Osteoblast (primary cell): ENCODE data around the gene SNX22. TPM values are rescaled to one million over a fixed set of nuclear protein-coding genes. Genes with fewer than 3 reads are reported as not detected.

Experiments
- DNase-seq: peaks from one replicate; pipeline ENCODE4 v3.0.0; 2011; ENCODE audit warnings: low spot score, mixed read lengths; ENCODE audit not compliant: insufficient read length; ENCODE audit errors: missing footprints
- H2AFZ ChIP-seq: 2 replicates; pipeline ENCODE4 v1.6.0; 2011; ENCODE audit warnings: mild to moderate bottlenecking, low read length
- H3K27ac ChIP-seq: 2 replicates; pipeline ENCODE4 v1.5.1; 2011; ENCODE audit warnings: mild to moderate bottlenecking, low read depth, low read length, moderate library complexity
- H3K27me3 ChIP-seq: 2 replicates; pipeline ENCODE4 v1.6.0; 2012; ENCODE audit warnings: mild to moderate bottlenecking, control low read depth, inconsistent platforms, low read length, moderate library complexity; ENCODE audit not compliant: insufficient read depth
- H3K36me3 ChIP-seq: 2 replicates; pipeline ENCODE4 v1.5.1; 2011; ENCODE audit warnings: mild to moderate bottlenecking, low read length, control low read depth, moderate library complexity; ENCODE audit not compliant: insufficient read depth
- H3K4me1 ChIP-seq: 2 replicates; pipeline ENCODE4 v1.5.1; 2011; ENCODE audit warnings: mild to moderate bottlenecking, low read length, control low read depth, moderate library complexity; ENCODE audit not compliant: insufficient read depth
- H3K4me2 ChIP-seq: 2 replicates; pipeline ENCODE4 v1.6.0; 2011; ENCODE audit warnings: mild to moderate bottlenecking, low read length; ENCODE audit not compliant: insufficient read depth
- H3K4me3 ChIP-seq: fragments of 200-600 bp; sonication (generic); 3 replicates; pipeline ENCODE4 v1.5.1; 2012; ENCODE audit warnings: mild to moderate bottlenecking, low read length, inconsistent platforms; ENCODE audit not compliant: insufficient read depth
- H3K79me2 ChIP-seq: 2 replicates; pipeline ENCODE4 v1.6.0; 2012; ENCODE audit warnings: mild to moderate bottlenecking, low read length, control low read depth, inconsistent platforms; ENCODE audit not compliant: insufficient read depth
- H3K9me3 ChIP-seq: 2 replicates; pipeline ENCODE4 v1.5.1; 2011; ENCODE audit warnings: low read depth, low read length, control low read depth
- H4K20me1 ChIP-seq: 2 replicates; pipeline ENCODE4 v1.6.0; 2012; ENCODE audit warnings: mild to moderate bottlenecking, low read length, control low read depth; ENCODE audit not compliant: insufficient read depth
- CTCF ChIP-seq: IDR thresholded peaks from 2 replicates; pipeline ENCODE4 v1.5.1; 2011; ENCODE audit warnings: mild to moderate bottlenecking, low read depth, low read length, moderate library complexity; ENCODE audit errors: extremely low read depth
- total RNA-seq: library from RNA; depleted of rRNA; stranded (reverse); fragments of >200 nt; gene quantifications from 2 replicates; pipeline ENCODE4 v1.2.3, GENCODE V29; 2012

Gene SNX22
- total RNA-seq, 1 donor, result under 0.01 TPM

GRCh38 chr15:64155802-64156651, 4.5 kb downstream of the SNX22 start:
- Histone ChIP-seq H3K79me2 (peaks cover 28% of the 10 kb centered on the region), H3K4me2 (no peak overlapping the region), H4K20me1 (peaks cover 58% of the 10 kb centered on the region), H3K27me3 (peaks cover 19% of the 10 kb centered on the region), H3K4me3 (no peak overlapping the region), H3K4me1 (peaks cover 36% of the 10 kb centered on the region), H2AFZ (no peak overlapping the region), H3K27ac (no peak overlapping the region), H3K36me3 (peaks cover 64% of the 10 kb centered on the region), H3K9me3 (no peaks in the 10 kb centered on the region)
- no peak for TF ChIP-seq CTCF
- no peak for DNase-seq

- H3K4me3 ChIP-seq, result no peak overlapping the region
- no peak for DNase-seq
- no peak overlapping the region for H3K27ac ChIP-seq
- peaks cover 68% of the 10 kb centered on the region for H3K36me3 ChIP-seq
- peaks cover 34% of the 10 kb centered on the region for H3K79me2 ChIP-seq
- no peak for TF ChIP-seq CTCF
- H3K4me1 ChIP-seq, result peaks cover 41% of the 10 kb centered on the region
- H3K27me3 ChIP-seq, result peaks cover 17% of the 10 kb centered on the region
- no peak overlapping the region for H2AFZ ChIP-seq
- H3K9me3 ChIP-seq, result no peaks in the 10 kb centered on the region
- H4K20me1 ChIP-seq, result peaks cover 60% of the 10 kb centered on the region
- H3K4me2 ChIP-seq, result no peak overlapping the region
These were observed 5.3 kb downstream of the SNX22 start for GRCh38 chr15:64156652-64157331.

- H3K27ac ChIP-seq, result no peak overlapping the region
- H3K4me1 ChIP-seq, result peaks cover 44% of the 10 kb centered on the region
- no peak overlapping the region for H3K4me3 ChIP-seq
- TF ChIP-seq CTCF, result no peak
- H3K27me3 ChIP-seq, result peaks cover 8% of the 10 kb centered on the region
- H2AFZ ChIP-seq, result no peak overlapping the region
- H3K9me3 ChIP-seq, result no peaks in the 10 kb centered on the region
- H4K20me1 ChIP-seq, result peaks cover 63% of the 10 kb centered on the region
- H3K4me2 ChIP-seq, result no peak overlapping the region
- H3K36me3 ChIP-seq, result peaks cover 69% of the 10 kb centered on the region
- peaks cover 43% of the 10 kb centered on the region for H3K79me2 ChIP-seq
- DNase-seq, result no peak
These were observed 6.1 kb downstream of the SNX22 start for GRCh38 chr15:64157599-64158125.
